OCI-LY7 (cell line): ENCODE measurements around the gene TMEM214. TPM values are rescaled to one million over a fixed set of nuclear protein-coding genes. Genes with fewer than 3 reads are reported as not detected.

Experiments used
- BruUV-seq: library from RNA; stranded (reverse); fragments of 400-500 nt; replicated peaks from 2 replicates; lab custom pipeline; 2021; lab: Mats Ljungman, UMichigan
- CTCF ChIA-PET: fragments of 300-600 bp; sonication (Branson Sonifier 250); formaldehyde crosslinking; loops from one replicate; lab custom pipeline; 2022; ENCODE audit warnings: antibody characterized with exemption; ENCODE audit not compliant: unreplicated experiment; lab: Charles Lee
- POLR2A ChIA-PET: fragments of 300-600 bp; sonication (Branson Sonifier 250); formaldehyde crosslinking; loops from one replicate; lab custom pipeline; 2022; ENCODE audit warnings: antibody characterized with exemption; lab: Charles Lee
- DNase-seq: peaks from one replicate; pipeline ENCODE4 v3.0.0-alpha.2; 2015; ENCODE audit warnings: low spot score
- H2AFZ ChIP-seq: fragments of 200-600 bp; sonication (generic), shearing (Covaris generic); 2 replicates; pipeline ENCODE4 v1.6.1; 2014; ENCODE audit warnings: mild to moderate bottlenecking, antibody characterized with exemption, low read length, moderate library complexity
- H3K27ac ChIP-seq: fragments of 200-600 bp; sonication (generic); 2 replicates; pipeline ENCODE4 v1.5.1; 2014; ENCODE audit warnings: mixed run types, low read depth, mild to moderate bottlenecking, moderate library complexity, low read length, inconsistent platforms; ENCODE audit not compliant: poor library complexity, severe bottlenecking
- H3K36me3 ChIP-seq: fragments of 200-600 bp; sonication (generic); 2 replicates; pipeline ENCODE4 v1.6.1; 2014; ENCODE audit warnings: mild to moderate bottlenecking, antibody characterized with exemption, low read length, moderate library complexity, mixed read lengths; ENCODE audit not compliant: insufficient read depth
- H3K4me1 ChIP-seq: fragments of 200-600 bp; sonication (generic); 2 replicates; pipeline ENCODE4 v1.5.1; 2014; ENCODE audit warnings: mild to moderate bottlenecking, low read length; ENCODE audit not compliant: insufficient read depth, poor library complexity, severe bottlenecking
- H3K4me2 ChIP-seq: fragments of 200-600 bp; sonication (generic); 2 replicates; pipeline ENCODE4 v1.6.1; 2014; ENCODE audit warnings: mild to moderate bottlenecking, low read length
- H3K4me3 ChIP-seq: fragments of 200-600 bp; sonication (generic); 2 replicates; pipeline ENCODE4 v1.5.1; 2014; ENCODE audit warnings: mild to moderate bottlenecking, low read depth, low read length; ENCODE audit not compliant: poor library complexity, severe bottlenecking
- H3K79me2 ChIP-seq: fragments of 200-600 bp; sonication (generic); 2 replicates; pipeline ENCODE4 v1.6.1; 2016; ENCODE audit warnings: low read depth, mild to moderate bottlenecking, low read length, moderate library complexity, mixed read lengths; ENCODE audit not compliant: insufficient read depth
- H3K9me2 ChIP-seq: fragments of 200-600 bp; sonication (generic); 2 replicates; pipeline ENCODE4 v1.6.1; 2016; ENCODE audit warnings: mild to moderate bottlenecking, low read length, mixed read lengths; ENCODE audit not compliant: insufficient read depth
- H3K9me3 ChIP-seq: fragments of 200-600 bp; sonication (generic); 2 replicates; pipeline ENCODE4 v1.6.1; 2014; ENCODE audit warnings: mild to moderate bottlenecking, mixed run types, low read length, mixed read lengths
- H4K20me1 ChIP-seq: fragments of 200-600 bp; sonication (generic); 2 replicates; pipeline ENCODE4 v1.6.1; 2014; ENCODE audit warnings: mild to moderate bottlenecking, antibody characterized with exemption, low read length, moderate library complexity, mixed read lengths; ENCODE audit not compliant: insufficient read depth
- CTCF ChIP-seq: fragments of 200-600 bp; sonication (generic); conservative IDR thresholded peaks from 2 replicates; pipeline ENCODE4 v1.5.1; 2014; ENCODE audit warnings: mild to moderate bottlenecking, antibody characterized with exemption, low read length, moderate library complexity, mixed read lengths
- EZH2phosphoT487 ChIP-seq: fragments of 200-600 bp; sonication (generic); IDR thresholded peaks from 2 replicates; pipeline ENCODE4 v1.6.1; 2018; ENCODE audit warnings: low read depth, borderline replicate concordance, mild to moderate bottlenecking, mixed run types, antibody characterized with exemption, low read length, moderate library complexity, mixed read lengths
- intact Hi-C: fragments of 100-400 bp; cut with micrococcal nuclease; formaldehyde crosslinking; loops from one replicate; pipeline ENCODE4 v1.10.0; 2022; ENCODE audit not compliant: unreplicated experiment
- total RNA-seq, 2 experiments: library from RNA; depleted of rRNA in 1 of 2; stranded (reverse); fragments of >200 nt in 1 of 2; shearing (Covaris generic) in 1 of 2; gene quantifications; 2 replicates each; pipeline ENCODE4 v1.2.3, GENCODE V29; 2014 to 2022

The TMEM214 gene
- total RNA-seq, 2 experiments from 2014 or later: 32.0 to 78.6 TPM

GRCh38 chr2:27038631-27039339, 6.0 kb downstream of the TMEM214 start:
- Histone ChIP-seq H3K27ac (no peak overlapping the region), H2AFZ (no peak overlapping the region), H3K9me2 (no peaks in the 10 kb centered on the region), H3K4me3 (no peak overlapping the region), H4K20me1 (no peaks in the 10 kb centered on the region), H3K4me1 (peaks cover 35% of the 10 kb centered on the region), H3K79me2 (peaks cover 5% of the 10 kb centered on the region; the same call in 1 of the 2 replicates), H3K9me3 (no peaks in the 10 kb centered on the region), H3K4me2 (no peak overlapping the region), H3K36me3 (peaks cover 87% of the 10 kb centered on the region)
- no peak for DNase-seq
- ChIA-PET POLR2A (interaction anchor here (0.8 to 1.3 kb wide), 2 partner anchors 12 to 43 kb away, joined by 3 to 4 read pairs; partner anchors contain the start of gene AGBL5), CTCF (no interaction called here)
- intact Hi-C loops: no loop called here
- TF ChIP-seq EZH2phosphoT487: no peak
- TF ChIP-seq CTCF: no peak
- BruUV-seq: no TSS peak

- no peak overlapping the region for H3K27ac ChIP-seq
- no peaks in the 10 kb centered on the region for H3K9me3 ChIP-seq
- H2AFZ ChIP-seq: no peak overlapping the region
- ChIA-PET POLR2A (interaction anchor here (0.6 to 1.3 kb wide), 2 partner anchors 43 to 240 kb away, joined by 4 read pairs; no protein-coding TSS in a partner anchor), CTCF (no interaction called here)
- no peaks in the 10 kb centered on the region for H4K20me1 ChIP-seq
- H3K4me1 ChIP-seq: peaks cover 28% of the 10 kb centered on the region
- intact Hi-C loops: no loop called here
- no peaks in the 10 kb centered on the region for H3K79me2 ChIP-seq
- peaks cover 87% of the 10 kb centered on the region for H3K36me3 ChIP-seq
- TF ChIP-seq EZH2phosphoT487 (no peak), CTCF (no peak)
- DNase-seq: no peak
- H3K4me2 ChIP-seq: no peak overlapping the region
- H3K9me2 ChIP-seq: no peaks in the 10 kb centered on the region
- H3K4me3 ChIP-seq: no peak overlapping the region
- no TSS peak for BruUV-seq
Measured at GRCh38 chr2:27039426-27039825, 6.7 kb downstream of the TMEM214 start.

GRCh38 chr2:27039871-27040270, 7.1 kb downstream of the TMEM214 start:
- no TSS peak for BruUV-seq
- POLR2A ChIA-PET: interaction anchor here (0.6 to 1.3 kb wide), 2 partner anchors 42 to 240 kb away, joined by 4 read pairs; no protein-coding TSS in a partner anchor

More at GRCh38 chr2:27039871-27040270, 7.1 kb downstream of the TMEM214 start:
- no peak overlapping the region for H2AFZ ChIP-seq
- CTCF ChIA-PET: no interaction called here
- DNase-seq: no peak
- H3K36me3 ChIP-seq: peaks cover 85% of the 10 kb centered on the region
- H3K9me2 ChIP-seq: no peaks in the 10 kb centered on the region
- no peaks in the 10 kb centered on the region for H3K79me2 ChIP-seq
- H3K4me1 ChIP-seq: peaks cover 25% of the 10 kb centered on the region
- no peaks in the 10 kb centered on the region for H4K20me1 ChIP-seq
- intact Hi-C loops: no loop called here
- no peak overlapping the region for H3K4me2 ChIP-seq
- TF ChIP-seq CTCF (no peak), EZH2phosphoT487 (no peak)
- no peak overlapping the region for H3K27ac ChIP-seq
- no peaks in the 10 kb centered on the region for H3K9me3 ChIP-seq
- no peak overlapping the region for H3K4me3 ChIP-seq
